HTERT RPE-1 (cell line): Measurements from ENCODE around the gene ZBTB8A.
"Not testable (repeated sequence)": the region's sequence is repeated elsewhere in the genome, so short reads cannot be mapped to it uniquely, and the experiment has no call there.

Experiments used
- in situ Hi-C: fragments of 300-500 bp; cut with MboI; formaldehyde crosslinking; loops from 4 replicates; pipeline ENCODE4 v1.14.3; 2020; ENCODE audit warnings: low sequenced_read_pairs

The ZBTB8A gene

DNA sequence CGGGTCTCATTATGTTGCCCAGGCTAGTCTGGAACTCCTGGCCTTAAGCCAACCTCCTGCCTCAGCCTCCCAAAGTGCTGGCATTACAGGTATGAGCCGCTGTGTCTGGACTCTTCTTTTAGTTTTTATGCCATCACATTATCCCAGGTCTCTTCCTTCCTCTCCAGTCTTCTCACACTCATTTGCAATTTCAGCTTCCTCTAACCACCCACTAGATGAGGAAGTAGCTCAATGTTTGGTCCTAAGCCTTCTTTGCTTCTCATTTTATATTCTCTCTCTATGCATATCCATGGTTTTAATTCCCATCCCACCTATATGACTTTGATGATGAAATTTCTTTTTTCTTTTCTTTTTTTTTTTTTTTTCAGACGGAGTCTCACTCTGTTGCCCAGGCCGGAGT is 3.1 kb upstream of the ZBTB8A start:
- in situ Hi-C loops, result no loop called here

DNA sequence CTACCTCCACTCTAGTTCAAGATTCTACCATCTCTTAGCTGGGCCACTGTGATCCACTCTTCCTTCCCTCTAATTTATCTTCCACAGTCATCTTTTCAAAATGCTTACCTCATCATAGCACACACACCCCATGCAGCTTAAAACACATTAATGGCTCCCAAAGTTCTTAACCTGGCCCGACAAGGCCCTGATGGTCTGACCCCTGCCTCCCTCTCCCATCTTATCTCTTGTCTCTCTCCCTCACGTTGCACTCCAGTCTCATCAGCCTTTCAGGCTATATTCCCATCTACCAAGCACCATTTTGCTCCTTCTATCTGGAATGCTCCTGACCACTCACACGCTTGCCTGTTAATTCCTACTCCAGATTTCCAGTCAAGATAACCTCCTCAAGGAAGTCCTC is 2.5 kb upstream of the ZBTB8A start:
- in situ Hi-C loops, result no loop called here

DNA sequence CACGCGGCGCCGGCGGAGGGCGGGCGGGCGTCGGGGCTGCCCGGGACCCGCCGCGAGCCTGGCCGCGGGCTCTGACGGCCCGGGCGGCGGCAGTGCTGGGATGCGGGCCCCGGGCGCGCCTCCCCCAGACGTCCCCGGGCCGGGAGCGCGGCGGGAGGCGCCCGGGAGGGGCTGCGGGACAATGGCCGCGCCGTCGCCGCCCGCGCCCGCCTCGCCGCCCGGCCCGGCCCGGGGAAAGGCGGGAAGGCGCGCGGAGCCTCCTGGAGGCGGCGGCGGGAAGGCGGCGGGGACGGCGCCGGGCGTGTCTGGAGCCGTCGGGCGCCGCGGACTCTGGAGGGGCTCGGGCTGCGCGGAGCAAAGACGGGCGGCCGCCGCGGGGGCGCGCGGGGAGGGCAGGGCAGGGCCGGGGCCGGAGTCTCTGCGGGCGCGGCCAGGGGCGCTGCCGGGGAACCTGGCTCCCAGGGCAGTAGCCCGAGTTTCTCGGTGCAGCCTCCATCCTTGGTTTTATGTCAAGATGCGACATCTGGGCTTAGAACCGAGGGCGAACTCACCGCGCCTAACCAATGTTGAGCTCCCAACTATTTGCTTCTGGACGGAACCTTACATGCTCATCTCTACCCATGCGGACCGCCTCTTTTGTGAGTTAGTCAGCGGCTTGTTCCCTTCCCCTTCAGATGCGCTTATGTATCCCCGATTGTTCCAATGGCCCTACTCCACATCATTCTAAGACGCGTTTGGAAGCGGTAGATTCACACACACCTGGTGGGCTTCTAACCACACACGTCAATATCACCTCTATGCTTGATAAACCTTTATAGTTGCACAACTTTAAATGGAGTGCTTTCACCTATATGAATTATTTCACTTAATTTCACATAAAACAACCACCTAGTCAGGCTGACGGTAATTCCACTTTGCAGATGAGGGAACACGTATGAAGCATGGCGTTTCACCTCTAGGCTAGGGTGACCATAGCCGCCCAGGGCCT is 651 bp downstream of the ZBTB8A start:
- in situ Hi-C loops, result no loop called here

DNA sequence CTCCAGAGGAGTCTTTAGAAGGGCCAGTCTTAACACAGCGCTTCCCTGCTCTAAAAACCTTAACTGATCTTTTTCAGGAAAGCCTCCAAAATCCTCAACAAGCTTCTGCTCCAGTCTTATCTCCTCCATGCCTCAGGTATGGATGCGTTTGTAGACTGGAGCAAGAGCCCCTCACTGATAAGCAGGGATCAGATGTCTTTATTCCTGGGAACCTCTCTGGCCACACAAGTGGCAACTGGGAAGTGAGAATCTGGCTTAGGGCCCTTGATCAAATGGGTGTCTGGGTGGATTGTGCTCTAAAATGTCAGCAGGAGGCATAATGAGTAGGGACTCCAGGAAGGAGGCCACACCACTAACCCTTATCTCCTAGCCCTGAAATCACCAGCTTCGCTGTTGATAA is 1.4 kb downstream of the ZBTB8A start:
- in situ Hi-C loops, result no loop called here

DNA sequence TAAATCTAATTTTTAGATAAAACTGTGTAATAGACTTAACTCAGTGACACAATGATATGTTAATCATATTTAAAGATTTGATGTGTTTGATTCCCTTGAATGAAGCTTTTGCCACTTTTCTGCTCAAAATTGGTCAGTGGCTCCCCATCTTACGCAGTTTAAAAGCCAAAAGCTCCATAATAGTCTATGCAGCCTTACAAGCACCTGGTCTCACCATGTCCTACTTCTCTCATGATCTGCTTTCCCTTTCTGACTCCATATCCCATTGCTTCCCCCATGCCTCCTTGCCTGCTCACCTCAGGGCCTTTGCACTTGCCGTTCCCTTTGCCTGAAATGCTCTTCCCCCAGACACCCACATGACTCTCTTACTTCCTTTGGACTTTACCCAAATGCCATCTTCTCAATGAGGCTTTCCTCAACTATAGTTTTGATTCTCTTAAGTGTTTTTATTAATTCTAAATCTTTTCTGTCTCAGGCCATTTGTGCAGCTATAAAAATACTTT is 1.9 kb downstream of the ZBTB8A start:
- in situ Hi-C loops, result no loop called here

DNA sequence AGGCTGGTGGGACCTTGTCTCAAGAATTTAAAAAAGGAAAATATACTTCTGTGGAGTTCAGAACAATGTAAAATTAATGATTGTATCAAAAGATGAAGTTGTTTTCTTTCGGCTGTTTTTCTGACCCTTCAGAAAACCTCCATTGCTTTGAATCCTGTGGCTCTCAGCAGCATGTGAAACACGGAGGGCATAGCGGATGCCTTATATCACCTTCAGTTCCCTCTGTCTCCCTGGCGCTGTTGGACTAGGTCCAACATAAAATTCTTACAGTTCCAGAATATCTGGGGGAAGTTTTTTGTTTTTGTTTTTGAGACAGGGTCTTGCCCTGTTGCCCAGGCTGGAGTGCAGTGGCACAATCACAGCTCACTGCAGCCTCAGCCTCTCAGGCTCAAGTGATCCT is 7.4 kb downstream of the ZBTB8A start:
- in situ Hi-C loops, result no loop called here

DNA sequence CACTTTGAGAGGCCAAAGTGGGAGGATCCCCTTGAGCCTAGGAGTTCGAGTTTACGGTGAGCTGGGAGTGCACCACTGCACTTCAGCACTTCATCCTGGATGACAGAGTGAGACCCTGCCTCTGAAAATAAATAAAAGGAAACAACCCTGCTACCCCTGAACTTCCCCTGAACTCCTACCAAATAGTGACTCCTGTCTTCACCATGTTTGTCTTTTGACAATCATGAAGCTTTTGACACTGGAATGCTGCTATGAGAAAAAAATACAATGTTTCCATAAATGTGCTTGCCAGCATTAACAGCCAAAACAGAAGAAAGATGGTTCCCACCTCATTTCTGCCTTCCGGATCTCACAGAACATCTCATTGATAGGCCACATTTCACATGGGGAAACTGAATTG is 10.4 kb downstream of the ZBTB8A start:
- in situ Hi-C loops, result no loop called here

DNA sequence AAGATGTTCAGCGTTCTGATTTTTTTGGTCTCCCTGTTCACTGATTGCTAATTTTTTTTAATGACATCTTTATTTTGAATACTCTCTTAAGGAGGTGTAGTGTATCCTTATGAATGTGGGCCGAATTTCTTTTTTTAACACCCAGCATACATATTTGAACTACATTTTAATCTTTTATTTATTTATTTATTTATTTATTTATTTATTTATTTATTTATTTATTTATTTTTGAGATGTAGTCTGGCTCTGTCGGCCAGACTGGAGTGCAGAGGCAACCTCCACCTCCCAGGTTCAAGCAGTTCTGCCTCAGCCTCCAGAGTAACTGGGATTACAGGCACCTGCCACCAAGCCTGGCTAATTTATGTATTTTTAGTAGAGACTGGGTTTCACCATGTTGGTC is 15.1 kb downstream of the ZBTB8A start:
- in situ Hi-C loops, result no loop called here

DNA sequence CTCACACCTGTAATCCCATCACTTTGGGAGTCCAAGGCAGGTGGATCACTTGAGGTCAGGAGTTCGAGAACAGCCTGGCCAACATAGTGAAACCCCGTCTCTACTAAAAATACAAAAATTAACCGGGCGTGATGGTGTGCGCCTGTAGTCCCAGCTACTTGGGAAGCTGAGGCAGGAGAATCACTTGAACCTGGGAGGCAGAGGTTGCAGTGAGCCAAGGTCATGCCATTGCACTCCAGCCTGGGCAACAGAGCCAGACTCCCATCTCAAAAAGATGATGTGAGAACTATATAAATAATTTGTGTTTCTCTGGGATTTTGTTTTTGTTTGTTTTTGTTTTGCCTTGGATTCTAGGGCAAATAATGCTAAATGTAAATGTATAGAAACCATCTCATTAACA is 17.8 kb downstream of the ZBTB8A start:
- in situ Hi-C loops, result not testable (repeated sequence)

DNA sequence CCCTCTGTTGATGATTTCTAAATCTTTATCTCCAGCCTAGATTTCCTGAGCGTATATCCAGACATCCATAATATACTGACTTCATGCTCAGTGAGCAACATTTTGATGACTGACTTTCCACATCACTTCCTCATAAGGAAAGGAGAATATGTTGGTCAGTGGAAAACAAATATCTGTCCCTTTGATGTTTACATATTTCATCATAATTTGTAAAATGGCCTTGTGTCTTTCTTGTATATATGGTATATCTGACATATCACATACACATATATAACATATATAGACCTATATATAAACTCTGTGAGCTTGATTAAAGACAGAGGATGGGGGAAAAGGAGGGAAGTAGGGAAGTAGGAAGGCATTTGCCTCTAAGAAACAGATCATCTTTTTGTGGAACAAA is 18.6 kb downstream of the ZBTB8A start:
- in situ Hi-C loops, result no loop called here

DNA sequence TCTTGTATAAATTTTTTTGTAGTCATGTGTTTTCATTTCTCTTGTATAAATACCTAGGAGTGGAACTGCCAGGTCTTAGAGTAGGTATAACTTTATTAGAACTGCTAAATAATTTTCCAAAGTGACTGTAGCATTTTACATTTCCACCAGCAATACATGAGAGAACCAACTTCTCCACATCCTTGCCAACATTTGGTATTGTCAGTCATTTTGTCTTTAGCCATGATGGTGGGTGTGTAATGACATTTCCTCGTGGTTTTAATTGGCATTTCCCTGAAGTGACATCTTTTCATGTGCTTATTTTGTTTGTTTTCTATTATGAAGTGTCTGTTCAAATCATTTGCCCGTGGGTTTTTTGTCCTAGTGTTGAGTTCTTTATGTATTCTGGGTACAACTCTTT is 29.7 kb downstream of the ZBTB8A start:
- in situ Hi-C loops, result no loop called here

DNA sequence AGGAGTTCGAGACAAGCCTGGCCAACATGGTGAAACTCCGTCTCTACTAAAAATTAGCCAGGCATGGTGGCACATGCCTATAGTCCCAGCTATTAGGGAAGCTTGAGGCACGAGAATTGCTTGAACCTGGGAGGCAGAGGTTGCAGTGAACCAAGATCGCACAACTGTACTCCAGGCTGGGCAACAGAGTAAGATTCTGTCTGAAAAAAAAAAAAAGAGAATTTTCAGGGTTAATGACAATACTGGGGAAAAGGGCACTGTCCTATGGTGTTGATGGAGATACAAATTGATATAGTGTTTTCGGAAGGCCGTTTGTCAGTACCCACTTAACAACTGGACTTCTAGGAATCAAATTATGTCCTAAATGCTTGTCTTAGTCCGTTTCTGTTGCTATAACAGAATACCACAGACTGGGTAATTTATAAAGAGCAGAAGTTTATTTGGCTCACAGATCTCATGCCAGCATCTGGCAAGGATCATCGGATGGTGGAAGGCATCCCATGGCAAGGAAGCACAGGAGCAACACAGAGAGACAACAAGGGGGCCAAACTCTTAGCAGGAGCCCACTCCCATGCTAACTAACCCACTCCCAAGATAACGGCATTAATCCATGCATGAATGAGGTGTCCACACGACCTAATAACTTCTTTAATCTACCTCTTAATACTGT is 41.3 kb downstream of the ZBTB8A start:
- in situ Hi-C loops, result no loop called here

DNA sequence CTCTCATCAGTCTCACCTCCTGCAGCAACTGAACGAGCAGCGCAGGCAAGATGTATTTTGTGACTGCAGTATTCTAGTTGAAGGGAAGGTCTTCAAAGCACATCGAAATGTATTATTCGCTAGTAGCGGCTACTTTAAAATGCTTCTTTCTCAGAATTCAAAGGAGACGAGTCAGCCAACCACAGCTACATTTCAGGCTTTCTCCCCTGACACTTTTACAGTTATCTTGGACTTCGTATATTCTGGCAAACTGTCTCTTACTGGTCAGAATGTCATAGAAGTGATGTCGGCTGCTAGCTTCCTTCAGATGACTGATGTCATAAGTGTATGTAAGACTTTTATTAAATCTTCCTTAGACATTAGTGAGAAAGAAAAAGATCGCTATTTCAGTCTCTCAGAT is 53.7 kb downstream of the ZBTB8A start:
- in situ Hi-C loops, result no loop called here

DNA sequence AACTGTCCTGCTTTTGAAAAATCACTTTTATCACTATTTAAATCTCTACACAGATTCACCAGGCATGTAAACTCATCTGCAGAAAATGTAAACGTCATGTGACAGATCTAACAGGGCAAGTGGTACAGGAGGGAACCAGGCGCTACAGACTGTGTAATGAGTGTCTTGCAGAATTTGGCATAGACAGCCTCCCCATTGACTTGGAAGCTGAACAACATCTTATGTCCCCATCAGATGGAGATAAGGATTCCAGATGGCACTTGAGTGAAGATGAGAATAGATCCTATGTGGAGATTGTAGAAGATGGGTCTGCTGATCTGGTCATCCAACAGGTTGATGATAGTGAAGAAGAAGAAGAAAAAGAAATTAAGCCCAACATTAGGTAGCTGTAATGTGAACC is 60.8 kb downstream of the ZBTB8A start:
- in situ Hi-C loops, result no loop called here

DNA sequence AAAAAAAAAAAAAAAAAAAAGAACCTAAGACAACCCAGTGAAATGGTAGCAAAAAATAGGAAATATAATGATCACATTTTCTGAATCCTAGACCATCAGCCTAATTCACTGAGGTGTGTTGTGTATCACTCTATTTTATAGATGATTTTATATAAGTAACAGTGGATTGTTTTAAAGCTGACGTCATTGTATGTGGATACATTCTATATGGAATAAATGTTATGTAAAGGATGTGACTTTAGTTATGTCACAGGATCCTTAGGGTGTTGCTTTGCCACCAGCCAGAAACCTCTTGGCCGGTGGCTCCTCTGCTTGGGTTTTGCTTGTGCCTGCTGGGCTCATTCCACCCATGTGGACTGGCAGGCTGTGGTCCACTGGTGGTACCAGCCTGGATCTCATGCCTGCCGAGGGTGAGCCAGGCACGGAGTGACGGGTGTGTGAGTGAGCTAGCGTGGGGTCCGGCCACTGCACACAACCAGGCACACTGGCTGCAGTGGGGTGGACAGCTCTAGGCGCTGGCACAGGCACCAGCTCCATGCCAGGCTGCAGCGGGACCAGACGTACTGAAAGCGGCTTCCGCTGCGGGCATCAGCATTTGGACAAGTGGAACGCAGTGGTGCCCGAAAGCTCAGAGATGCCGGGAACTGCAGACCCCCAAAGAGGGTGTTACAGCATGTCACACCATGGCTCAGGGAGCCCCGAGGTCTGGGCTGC is 66.6 kb downstream of the ZBTB8A start:
- in situ Hi-C loops, result no loop called here

DNA sequence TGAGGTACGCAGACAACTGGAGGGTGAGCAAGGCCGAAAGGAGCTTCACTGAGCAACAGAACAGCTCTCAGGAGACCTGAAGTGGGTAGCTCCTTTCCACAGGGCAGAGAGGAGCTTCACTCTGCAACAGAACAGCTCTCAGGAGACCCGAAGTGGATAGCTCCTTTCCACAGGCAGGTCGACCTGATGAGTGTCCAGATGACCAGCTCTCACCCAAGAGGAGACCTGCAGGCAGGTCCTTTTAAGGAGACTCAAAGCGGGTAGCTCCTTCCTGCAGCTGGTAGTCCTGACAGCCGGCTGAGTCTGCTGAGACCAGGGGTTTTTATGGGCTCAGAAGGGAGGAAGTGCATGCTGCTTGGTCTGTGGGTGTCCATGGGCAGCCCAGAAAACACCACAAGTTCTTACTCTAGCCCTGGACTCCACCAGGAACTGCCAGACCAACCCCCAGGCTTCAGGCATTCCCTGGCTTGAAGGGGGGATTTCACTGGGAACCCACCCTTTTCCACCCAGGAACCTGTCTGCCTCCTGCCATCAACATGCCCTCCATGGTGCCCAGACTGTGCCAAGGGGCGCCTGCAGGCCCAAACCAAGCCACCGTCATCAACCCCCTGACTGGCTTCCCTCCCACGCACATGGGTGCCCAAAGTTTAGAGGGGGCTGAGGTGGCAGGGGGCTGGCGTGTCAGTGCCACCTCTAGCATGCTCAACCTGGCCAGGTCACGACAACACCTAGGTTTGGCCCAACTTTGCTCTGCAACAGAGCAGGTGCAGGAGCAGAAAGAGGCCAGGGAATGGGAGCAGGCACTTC is 67.5 kb downstream of the ZBTB8A start:
- in situ Hi-C loops, result no loop called here

DNA sequence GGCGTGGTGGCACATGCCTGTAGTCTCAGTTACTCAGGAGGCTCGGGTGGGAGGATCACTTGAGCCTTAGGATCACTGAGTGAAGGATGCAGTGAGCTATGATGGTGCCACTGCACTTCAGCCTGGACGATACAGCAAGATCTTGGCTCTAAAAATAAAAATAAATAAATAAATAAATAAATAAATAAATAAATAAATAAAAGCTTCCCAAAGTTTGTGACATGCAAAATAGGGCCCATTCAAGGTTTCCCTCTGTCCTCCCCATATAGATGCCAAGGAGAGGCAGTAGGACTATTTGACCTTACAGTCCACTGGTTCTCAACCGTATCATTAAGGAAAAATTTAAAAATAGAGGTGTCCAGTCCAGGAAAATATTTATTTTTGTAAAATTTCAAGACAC is 70.0 kb downstream of the ZBTB8A start:
- in situ Hi-C loops, result no loop called here

DNA sequence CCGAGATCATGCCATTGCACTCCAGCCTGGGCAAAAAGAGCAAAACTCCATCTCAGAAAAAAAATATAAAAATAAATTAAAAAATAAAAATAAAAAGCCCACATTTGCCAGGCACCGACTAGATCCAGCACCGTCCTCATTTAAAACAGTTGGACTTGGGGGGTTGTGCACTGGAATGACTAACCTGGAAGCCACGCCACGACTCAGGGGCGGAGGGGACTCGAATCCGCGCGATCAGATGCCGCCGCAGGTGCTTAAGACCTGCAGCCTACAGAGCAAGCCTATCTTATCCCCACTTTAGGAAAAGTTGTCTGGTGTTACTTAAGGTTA is 72.6 kb downstream of the ZBTB8A start:
- in situ Hi-C loops, result no loop called here

DNA sequence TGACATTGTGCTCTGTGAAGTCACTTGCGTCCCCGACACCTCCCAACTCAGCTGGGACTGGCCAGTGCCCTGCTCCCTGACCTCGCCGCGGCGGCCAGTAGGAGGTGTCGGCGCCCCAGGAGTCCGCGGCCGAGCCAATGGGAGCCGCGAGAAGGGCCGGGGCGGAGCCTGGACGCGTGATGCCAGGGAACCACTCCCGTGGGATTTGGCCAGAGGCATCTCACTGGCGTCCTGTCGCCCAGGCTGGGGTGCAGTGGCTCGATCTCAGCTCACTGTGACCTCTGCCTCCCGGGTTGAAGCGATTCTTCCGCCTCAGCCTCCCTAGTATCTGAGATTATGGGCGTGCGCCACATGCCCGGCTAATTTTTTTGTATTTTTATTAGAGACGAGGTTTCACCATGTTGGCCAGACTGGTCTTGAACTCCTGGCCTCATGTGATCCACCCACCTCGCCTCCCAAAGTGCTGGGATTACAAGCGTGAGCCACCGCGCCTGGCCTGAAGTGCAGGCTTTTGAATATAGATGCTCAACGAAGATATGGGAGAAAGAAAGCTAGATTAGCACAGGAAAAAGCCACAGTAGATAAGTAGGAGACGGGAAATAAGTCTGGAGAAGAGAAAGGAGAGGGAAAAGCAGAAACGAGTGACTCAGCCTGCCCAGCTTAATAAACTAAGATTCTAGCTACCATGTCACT is 73.1 kb downstream of the ZBTB8A start:
- in situ Hi-C loops, result no loop called here

DNA sequence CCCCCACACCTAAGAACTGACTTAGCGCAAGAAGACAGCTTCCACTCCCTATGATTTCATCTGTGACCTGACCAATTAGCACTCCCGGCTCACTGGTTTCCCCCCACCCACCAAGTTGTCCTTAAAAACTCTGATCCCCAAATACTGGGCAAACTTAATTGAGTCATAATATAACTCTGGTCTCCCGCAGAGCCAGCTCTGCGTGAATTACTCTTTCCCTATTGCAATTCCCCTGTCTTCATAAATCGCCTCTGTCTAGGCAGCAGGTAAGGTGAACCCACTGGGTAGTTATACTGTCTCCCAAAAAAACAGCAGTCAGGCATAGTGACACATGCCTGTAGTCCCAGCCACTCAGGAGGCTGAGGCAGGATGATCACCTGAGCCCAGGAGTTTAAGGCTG is 74.2 kb downstream of the ZBTB8A start:
- in situ Hi-C loops, result no loop called here
